K562 (cell line): ENCODE results near the gene HMGN1.

Experiments
- EGR1 ChIP-seq: fragments of 450-650 bp; conservative IDR thresholded peaks from 2 replicates; pipeline ENCODE4 v1.6.1; 2017; ENCODE audit warnings: mild to moderate bottlenecking
- EZH2 ChIP-seq: IDR thresholded peaks from 2 replicates; pipeline ENCODE4 v1.6.1; 2012; ENCODE audit warnings: low read depth, mild to moderate bottlenecking, inconsistent platforms, low read length, borderline replicate concordance
- GMEB1 ChIP-seq: fragments of 250-450 bp; sonication (Bioruptor Pico); IDR thresholded peaks from 2 replicates; pipeline ENCODE4 v1.4.0; 2020; ENCODE audit warnings: mild to moderate bottlenecking
- HDAC1 ChIP-seq, 2 experiments: fragments of 450-650 bp; IDR thresholded peaks; 2 replicates each; pipeline ENCODE4 v1.6.1; 2016 to 2017; ENCODE audit warnings: inconsistent platforms in 1 of 2, mild to moderate bottlenecking in 1 of 2, moderate library complexity in 1 of 2
- MAX ChIP-seq: sonication (generic); formaldehyde crosslinking; IDR thresholded peaks from 2 replicates; pipeline ENCODE4 v1.9.0; 2022; ENCODE audit warnings: mild to moderate bottlenecking, missing genetic modification reagents
- POLR2AphosphoS5 ChIP-seq: IDR thresholded peaks from 2 replicates; pipeline ENCODE4 v1.6.1; 2011; ENCODE audit warnings: mild to moderate bottlenecking, low read depth, low read length, moderate library complexity; ENCODE audit not compliant: control insufficient read depth, insufficient read depth
- SP1 ChIP-seq: sonication (generic); formaldehyde crosslinking; IDR thresholded peaks from 2 replicates; pipeline ENCODE4 v1.8.1; 2022; ENCODE audit warnings: mild to moderate bottlenecking, missing genetic modification reagents
- TAF7 ChIP-seq: fragments of 450-650 bp; IDR thresholded peaks from 2 replicates; pipeline ENCODE4 v1.6.1; 2016; ENCODE audit warnings: missing genetic modification characterization, missing compliant biosample characterization
- TF ChIP-seq, protein P1 (sequence below), 3 experiments: IDR thresholded peaks in 2 of 3; conservative IDR thresholded peaks in 1 of 3; 2 replicates each; pipeline ENCODE4 v1.5.1; 2011 to 2012; ENCODE audit warnings: low read length in 3 of 3, mild to moderate bottlenecking in 3 of 3, control low read depth in 2 of 3, improper control_type of control experiment in 1 of 3, inconsistent platforms in 1 of 3, low read depth in 1 of 3, mixed read lengths in 1 of 3, moderate library complexity in 1 of 3; ENCODE audit not compliant: insufficient read depth in 2 of 3

GRCh38 chr21:39326607-39327307, 22.1 kb downstream of the HMGN1 start:
- TF ChIP-seq GMEB1 (CRISPR knock-in tag): no peak
- TF ChIP-seq TAF7 (tag): no peak
- TF ChIP-seq EGR1: no peak
- TF ChIP-seq HDAC1 (IDR thresholded peaks at IDR 0.05): no peak
- no peak for TF ChIP-seq SP1 (CRISPR knock-in tag)
- no peak for TF ChIP-seq POLR2AphosphoS5
- TF ChIP-seq, protein P1, sequence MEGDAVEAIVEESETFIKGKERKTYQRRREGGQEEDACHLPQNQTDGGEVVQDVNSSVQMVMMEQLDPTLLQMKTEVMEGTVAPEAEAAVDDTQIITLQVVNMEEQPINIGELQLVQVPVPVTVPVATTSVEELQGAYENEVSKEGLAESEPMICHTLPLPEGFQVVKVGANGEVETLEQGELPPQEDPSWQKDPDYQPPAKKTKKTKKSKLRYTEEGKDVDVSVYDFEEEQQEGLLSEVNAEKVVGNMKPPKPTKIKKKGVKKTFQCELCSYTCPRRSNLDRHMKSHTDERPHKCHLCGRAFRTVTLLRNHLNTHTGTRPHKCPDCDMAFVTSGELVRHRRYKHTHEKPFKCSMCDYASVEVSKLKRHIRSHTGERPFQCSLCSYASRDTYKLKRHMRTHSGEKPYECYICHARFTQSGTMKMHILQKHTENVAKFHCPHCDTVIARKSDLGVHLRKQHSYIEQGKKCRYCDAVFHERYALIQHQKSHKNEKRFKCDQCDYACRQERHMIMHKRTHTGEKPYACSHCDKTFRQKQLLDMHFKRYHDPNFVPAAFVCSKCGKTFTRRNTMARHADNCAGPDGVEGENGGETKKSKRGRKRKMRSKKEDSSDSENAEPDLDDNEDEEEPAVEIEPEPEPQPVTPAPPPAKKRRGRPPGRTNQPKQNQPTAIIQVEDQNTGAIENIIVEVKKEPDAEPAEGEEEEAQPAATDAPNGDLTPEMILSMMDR (IDR thresholded peaks at IDR 0.05 in 2 of 3, conservative IDR thresholded peaks at IDR 0.05 in 1 of 3; ENCODE audit: insufficient read depth in 2 of 3, low read depth in 1 of 3, low read length in 3 of 3): no peak
- no peak for TF ChIP-seq EZH2
- no peak for TF ChIP-seq MAX (CRISPR knock-in tag)
